Measurements from ENCODE around the gene ADCY5.

- TF ChIP-seq FOXA1 (IDR thresholded peaks at IDR 0.05) = no peak
- TF ChIP-seq FOXK2 (IDR thresholded peaks at IDR 0.05) = no peak
- TF ChIP-seq SP1 (IDR thresholded peaks at IDR 0.05) = no peak
- no peak for TF ChIP-seq ELF4 (IDR thresholded peaks at IDR 0.05)
- no peak for TF ChIP-seq HDGF (IDR thresholded peaks at IDR 0.05; ENCODE audit: borderline replicate concordance)
- TF ChIP-seq L3MBTL2 (conservative IDR thresholded peaks at IDR 0.05) = no peak
- TF ChIP-seq NFRKB (IDR thresholded peaks at IDR 0.05) = no peak
- TF ChIP-seq BHLHE40 (IDR thresholded peaks at IDR 0.05; ENCODE audit: borderline replicate concordance) = no peak
- no peak for TF ChIP-seq FOXM1 (IDR thresholded peaks at IDR 0.05; ENCODE audit: borderline replicate concordance)
- no peak for TF ChIP-seq LEF1 (IDR thresholded peaks at IDR 0.05; ENCODE audit: borderline replicate concordance)
- TF ChIP-seq, protein P1, sequence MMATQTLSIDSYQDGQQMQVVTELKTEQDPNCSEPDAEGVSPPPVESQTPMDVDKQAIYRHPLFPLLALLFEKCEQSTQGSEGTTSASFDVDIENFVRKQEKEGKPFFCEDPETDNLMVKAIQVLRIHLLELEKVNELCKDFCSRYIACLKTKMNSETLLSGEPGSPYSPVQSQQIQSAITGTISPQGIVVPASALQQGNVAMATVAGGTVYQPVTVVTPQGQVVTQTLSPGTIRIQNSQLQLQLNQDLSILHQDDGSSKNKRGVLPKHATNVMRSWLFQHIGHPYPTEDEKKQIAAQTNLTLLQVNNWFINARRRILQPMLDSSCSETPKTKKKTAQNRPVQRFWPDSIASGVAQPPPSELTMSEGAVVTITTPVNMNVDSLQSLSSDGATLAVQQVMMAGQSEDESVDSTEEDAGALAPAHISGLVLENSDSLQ (IDR thresholded peaks at IDR 0.05) = no peak
- TF ChIP-seq ARNT (IDR thresholded peaks at IDR 0.05) = no peak
Measured at GRCh38 chr3:123312331-123313265, 136.3 kb downstream of the ADCY5 start.

Measured in HEK293T (cell line).